GM18502 (cell line): ENCODE measurements around the gene TNKS1BP1.

ENCODE experiments used
- ATAC-seq: cut with Tn5 transposase; IDR thresholded peaks from one replicate; pipeline ENCODE4 v1.9.1; 2021; ENCODE audit warnings: mild to moderate bottlenecking; ENCODE audit not compliant: unreplicated experiment, poor library complexity

Gene TNKS1BP1

DNA sequence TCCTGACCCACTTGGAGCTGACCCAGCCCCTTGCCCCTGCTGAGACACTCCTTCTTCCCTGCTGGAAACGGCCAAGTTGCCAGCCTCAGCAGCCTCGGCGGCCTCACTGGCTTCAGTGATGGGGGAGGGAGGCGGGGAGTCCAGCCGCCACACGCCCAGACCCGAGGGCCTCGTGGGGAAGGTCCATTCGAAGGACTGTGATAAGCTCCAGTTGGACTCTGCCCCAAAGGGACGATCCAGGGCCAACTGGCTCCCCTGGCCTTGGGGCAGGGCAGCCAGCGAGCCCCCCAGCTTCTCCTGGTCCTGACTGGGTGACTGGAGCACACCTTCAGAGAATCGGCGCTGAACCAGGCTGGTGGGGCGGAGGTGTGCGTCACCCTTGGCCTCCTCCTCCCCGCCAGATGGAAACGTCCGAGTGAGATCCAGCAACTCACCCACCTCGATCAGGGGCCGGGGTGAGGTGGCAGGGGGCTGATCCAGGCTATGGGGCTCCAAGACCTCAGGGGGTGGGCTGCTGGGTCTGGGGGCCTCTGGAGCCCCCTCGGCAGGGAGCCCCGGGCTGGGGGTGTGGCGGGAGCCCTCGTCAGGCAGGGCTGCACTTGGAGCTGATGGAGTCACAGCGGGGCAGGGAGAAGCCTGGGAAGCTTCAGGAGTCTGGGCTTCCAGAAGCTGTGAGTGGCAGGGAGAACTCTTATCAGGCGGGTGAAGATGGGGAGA is 11.5 kb downstream of the TNKS1BP1 start:
- no peak for ATAC-seq

DNA sequence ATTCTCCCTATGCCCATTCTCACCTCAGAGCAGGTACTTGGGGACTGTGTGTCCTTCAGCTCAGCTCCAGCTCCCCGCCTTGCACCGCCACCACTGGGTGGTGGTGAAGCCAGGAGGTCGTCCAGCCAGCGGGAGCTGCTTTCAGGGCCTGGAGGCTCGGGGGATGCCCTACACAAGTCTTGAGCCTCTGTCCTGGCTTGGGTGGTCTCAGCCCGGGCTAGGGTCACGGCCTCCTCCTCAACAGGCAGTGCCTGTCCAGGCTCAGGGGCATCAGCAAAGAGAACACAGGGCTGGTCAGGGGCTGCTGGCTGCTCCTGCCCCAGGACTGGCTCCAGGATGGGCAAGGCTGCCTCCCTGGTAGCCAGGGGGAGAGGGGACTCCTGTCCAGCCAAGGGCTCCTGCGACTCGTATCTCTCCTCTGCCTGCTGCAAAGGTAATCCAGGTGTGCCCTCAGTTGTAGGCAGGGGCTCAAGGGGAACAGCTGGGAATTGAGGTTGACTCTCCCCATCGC is 12.2 kb downstream of the TNKS1BP1 start:
- ATAC-seq = no peak

DNA sequence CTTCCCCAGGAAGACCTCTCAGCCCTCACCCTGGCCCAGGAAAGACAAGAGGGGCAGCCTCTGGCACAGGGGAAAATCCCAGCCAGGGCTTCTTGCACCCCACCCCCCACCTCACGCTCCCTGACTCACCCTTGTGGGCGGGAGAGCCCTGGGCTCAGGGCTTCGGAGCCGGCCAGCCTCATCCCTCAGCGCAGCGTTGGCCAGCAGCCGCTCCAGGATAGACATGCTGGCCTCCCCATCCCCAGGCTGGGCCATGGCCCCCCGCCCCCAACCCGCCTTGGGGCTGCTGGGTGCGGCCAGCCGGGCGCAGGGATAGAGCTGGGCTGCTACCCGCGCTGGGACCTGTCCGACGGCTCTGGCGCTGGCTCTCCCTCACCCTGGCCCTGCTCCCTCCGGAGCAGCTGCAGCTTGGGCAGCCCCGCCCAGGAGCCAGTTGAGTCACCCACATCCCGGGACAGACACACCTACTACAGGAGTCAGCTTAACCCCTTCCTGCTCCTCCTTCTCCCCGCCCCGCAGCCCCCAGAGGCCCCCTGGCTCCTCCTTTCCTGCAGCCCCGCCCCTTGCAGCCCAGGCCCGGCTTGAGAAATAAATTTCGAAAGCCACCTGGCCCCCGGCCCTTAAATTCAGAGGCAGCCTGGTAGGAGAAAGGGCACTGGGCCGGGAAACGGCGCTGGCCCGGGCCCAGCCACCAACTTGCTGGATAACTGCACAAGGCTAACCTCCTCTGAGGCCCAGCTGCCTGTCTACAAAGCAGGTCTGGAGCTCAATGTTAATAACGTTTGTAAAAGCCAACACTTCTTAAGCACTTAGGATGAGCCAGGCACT is 13.4 kb downstream of the TNKS1BP1 start:
- peak; percentile 99 for ATAC-seq

DNA sequence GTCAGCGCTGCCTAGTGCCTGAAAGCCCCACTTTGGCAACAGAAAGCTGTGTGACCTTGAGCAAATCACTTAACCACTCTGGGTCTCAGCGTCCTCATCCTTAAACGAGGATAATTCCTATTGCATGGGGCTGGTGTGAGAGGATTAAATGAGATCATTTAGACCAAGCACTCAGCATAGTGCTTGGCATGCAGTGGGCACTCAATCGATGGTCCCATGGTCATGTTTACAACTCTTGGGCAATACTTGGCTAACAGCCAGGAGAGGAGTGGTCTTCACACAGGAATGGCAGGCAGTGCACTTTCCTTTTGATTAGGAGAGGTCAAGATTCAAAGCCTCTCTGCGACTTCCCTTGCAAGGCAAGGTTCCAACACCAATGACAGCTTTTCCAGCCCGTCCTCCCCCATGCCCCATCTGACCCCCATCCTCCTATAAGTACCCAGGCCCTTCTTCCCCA is 14.1 kb downstream of the TNKS1BP1 start:
- ATAC-seq = no peak

DNA sequence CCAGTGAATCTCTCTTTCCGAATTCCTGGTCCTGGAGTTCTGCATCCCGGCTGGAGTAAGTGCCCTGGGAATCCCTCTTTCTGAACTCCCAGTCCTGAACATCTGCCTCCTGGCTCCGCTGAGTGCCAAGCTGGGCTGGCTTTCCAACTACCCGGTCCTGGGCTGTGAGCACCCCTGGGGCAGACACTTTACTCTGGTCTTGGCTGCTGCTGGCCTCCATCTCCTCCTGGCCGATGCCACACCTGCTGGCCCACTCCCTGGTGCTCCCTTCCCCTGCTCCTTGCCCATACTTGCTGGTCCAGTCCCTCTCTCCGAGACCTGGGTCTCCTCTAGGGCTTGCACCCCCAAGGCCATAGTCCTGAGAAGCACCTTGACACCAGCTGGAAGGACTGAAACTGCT is 14.7 kb downstream of the TNKS1BP1 start:
- ATAC-seq = no peak

DNA sequence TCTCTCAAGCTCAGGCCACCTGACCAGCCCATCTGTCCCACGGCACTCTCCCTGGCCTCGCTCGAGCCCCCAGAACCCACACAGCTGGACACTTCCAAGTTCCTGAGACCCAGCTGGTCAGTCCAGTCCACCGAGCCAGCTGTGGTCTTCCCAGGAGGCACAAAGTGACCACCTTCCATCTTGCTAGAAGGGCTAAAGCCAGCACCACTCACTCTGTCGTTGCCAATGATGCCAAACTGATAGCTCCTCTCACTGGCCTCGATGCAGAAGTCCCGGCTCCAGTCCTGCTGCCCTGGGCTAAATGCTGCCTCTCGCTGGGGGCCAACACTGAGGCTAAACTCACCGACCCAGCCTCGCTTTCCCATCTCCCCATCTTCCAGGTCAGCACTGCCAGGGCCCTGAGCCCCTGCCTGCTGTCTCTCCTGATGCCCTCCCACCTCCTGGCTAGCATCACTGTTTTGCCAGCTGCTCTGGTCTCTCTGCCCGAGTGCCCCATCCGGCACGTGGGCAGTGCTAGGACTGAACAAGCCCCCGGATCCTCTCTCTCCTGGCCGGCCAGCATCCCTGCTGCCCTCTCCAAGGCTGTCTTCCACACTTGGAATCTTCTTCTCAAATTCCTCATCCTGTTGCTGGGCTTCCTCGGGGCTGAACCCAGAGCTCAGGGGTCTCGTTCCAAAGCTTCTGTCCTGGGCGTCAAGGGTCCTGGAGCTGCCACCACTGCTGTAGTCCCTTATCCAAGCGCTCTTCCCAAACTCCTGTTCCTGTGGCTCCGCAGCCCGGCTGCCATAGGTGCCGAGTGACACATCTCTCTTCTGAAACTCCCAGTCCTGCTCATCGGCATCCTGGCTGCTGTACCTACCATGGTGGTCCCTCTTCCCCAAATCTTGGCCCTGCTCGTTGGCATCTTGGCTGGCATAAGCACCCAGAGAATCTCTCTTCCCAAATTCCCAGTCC is 15.4 kb downstream of the TNKS1BP1 start:
- ATAC-seq = no peak

DNA sequence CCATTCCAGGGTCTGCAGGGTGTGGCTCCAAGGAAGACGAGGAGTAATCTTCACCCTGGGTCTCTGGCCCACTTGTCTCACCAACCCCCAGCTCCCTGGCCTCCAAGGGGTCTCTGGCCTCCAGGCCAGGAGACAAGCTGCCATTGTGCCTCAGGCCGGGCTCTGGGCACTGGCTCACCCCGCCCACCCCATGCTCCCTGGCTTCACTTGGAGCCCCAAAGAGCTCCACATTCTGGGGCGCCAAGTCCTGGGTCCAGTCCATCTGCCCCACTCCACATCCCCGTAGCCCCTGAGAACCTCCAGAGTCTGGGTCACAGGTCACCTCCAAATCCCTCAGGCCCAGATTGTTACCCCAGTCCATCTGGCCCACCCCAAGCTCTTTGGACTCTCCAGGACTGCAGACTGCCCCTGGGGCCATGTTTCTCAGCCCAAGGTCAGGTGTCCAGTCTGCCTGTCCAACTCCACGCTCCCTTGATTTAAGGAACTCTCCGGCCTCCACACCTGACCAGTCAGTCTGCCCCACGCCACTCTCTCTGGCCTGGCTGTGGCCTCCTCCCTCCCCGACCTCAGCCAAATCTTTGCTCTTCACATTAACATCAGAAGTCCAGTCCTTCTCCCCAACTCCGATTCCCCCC is 16.2 kb downstream of the TNKS1BP1 start:
- no peak for ATAC-seq

DNA sequence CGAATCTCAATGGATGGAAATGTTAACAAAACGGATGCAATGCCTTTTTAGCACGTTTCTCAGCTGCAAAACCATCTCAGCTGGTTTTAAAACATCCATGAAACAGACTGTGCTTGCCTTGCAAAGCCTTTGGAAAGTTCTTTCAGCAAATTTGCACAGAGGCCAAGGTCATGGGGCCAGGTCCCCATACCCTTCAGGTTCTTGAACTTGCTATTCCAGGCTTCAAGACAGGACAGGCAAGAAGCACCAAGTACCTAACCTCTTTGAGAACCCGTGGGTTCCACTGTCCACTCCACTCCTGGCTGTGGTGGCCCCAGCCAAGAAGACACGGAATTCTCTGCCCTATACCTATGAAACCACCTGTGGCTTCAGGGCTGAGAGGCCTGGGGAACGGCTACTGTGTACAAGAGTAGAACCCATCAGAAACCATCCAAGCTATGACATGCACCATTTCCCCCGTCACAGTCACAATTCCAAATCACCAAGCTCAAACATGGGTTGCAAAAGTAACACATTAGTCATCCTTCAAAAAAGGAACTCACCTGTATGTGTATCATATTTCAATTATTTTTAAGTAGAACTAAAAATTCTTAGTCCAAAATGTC is 17.0 kb downstream of the TNKS1BP1 start:
- no peak for ATAC-seq

DNA sequence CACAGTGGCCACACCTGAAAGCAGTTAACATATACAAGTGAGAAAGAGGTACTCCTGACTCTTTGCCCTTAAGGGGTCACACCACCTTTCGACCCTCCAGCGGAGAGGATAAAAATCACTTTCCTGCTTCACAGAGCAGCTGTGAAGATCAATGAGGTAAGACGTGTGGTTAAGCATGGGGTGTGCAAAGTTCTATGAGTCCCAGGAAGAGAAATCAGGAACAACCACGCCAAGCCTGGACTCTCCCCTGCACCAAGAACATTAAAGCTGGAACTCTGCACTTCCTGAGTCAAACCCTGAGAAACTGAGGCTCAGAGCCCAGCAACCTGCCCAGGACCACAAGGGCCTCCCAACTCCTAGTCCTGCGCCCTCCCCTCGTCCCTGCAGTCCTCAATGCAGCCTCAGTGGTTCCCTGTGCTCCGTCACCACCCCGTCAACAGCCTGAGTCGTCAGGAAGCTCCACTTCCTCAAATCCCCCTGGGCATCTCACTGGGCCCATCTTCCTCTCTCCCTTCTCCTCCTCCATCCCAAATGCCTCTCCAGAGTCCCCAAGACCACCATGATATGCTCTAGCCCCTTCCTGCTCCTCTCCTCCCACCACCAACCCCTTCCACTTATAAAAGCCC is 17.7 kb downstream of the TNKS1BP1 start:
- ATAC-seq = no peak

DNA sequence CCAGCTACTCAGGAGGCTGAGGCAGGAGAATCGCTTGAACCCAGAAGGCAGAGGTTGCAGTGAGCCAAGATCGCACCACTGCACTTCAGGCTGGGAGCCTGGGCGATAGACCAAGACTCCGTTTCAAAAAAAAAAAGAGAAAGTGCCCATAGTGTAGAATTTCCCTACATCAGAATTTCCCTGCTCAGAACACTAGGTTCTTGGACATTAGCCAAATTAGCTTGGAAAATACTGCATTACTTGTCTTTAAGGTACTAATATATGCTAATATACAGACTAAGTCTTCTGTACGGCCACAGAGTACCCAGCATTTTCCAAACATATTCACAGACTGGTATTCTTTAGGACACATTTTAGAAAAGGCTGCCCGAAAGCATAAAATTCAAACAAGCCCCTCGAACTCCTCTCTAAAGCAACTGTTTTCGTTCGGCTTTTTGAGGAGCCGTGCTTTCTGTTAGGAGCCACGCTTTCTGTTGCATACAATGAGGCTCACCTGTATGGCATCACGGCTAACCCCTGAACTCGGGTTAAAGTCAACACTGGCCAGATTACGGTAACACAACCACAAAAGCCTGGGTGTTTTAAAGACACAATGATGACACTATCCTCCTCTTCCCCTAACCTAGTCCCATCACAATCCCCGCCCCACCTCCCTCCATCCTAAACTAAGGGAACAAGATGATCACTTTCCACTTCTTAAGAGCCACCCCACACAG is 18.4 kb downstream of the TNKS1BP1 start:
- no peak for ATAC-seq

DNA sequence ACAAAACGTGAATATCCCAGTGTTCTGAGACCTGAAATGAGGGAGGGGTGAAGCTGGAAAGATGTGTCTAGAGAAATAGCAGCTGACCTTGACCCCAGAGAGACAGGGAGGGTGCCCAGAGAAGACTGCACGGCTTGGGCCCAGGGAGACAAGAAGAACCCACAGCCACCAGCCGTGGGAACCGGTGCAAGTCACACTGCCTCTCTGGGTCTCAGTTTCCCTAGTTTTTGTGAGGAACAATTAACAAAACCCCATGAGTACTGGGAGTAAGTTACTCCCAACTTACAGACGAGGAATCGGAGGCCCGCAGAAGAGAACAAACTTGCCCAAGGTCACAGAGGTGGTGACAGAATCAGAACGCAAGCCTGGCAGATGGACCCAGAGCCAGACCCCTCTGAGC is 19.2 kb downstream of the TNKS1BP1 start:
- no peak for ATAC-seq

DNA sequence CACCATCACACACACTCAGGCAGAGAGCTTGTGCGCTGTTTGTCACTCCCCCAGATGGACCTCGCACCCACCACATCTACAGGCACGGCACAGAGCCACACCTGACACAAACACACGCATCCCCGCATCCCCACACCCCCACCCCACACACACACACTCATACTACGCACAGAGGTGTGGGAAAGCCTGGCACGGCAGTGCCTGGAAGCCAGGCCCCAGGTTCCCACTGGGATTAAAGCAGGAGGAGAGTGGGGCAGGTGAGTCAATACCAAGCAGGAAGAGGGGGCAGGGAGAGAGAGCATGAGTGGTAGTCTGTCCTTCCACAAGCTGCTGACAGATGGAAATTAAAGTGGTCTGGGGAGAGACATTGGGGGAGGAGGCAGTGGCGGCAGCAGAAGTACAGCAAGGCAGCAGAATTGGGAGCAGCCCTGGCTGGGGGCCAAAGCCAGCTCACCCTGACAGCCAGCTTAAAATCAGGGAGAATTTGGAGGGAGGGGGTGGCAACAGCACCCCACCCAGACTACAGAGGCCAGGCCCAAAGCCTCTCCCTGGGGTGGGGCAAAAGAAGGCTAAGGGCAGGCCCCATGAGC is 20.7 kb downstream of the TNKS1BP1 start:
- no peak for ATAC-seq

DNA sequence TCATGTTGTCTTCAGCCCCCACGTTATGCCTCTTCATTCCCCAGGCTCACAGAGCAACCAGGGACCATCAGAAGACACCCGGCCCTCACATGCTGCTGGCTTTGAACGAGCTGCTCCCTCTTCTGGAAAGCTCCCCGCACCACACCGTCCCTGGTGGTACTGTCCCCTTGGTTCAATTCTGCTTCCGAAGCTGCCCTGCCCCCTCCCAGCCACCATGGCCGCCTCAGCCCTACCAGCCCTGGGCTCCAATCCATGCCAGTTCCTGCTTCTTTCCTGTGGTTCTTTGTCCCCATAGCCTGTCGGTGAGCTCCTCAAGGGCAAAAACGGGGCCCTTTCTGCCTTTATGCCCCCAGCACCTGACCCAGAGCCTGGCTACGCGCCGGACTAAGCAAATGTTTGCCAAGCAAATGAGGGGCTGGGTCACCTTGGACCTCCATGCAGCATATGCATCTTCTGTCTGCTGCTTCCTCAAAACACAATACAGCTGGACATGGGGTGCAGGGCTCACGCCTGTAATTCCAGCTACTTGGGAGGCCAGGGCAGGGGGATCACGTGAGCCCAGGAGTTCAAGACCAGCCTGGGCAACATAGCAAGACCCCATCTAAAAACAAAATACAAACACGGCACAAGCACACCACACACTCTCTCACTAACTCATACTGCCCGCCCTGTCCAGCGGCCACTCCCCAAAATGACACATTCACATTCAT is 21.3 kb downstream of the TNKS1BP1 start:
- no peak for ATAC-seq

DNA sequence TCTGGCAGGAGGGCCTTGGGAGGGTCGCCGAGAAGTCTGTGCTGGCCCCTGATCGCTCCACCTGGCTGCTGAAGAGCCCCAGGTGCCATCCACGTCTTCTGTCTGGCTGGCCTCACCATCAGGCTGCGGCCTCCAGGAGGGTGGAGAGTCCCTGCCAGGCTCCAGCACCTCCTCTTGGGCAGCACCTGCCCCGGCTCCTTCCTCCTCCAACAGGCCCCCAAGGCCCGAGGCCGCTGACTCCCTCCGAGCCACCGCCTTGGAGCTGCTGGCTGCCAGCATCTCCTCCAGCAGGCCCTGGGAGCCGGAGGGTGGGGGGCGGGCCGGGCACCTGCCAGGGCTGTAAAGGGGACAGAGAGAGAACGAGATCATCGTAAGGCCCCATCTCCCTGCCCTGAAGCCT is 22.3 kb downstream of the TNKS1BP1 start:
- no peak for ATAC-seq

DNA sequence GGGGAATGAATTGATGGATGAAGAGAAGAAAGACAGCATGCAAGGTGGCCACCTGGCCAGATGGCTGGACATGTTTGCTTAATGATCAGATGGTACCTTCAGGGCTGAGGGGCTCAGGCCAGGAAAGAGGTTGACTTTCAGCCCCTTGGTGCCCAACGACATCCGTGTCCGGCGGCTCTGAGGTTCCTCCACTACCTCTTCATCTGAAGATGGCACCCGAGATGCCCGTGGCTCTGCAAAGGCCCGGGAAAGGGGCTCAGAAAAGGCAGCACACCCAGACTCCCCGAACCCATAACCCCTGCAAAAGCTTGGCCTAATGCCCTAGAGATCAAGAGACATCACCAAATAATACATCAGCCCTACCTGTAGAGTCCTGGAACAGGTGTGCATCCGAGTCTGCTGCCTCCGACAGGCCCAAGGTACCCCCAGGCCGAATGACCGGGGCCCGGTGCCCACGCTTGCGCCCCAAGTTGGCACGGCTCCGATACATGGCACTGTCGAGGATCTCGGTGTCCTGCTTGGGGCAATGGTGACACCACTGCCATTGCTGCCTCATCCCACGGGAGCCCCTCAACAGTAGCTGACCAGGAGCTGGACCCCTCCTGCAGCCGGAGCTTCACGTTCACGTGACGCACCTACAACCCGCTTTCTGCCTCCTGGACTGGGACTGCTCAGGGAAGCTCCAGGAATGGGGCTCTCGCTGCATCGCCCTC is 22.9 kb downstream of the TNKS1BP1 start:
- no peak for ATAC-seq

DNA sequence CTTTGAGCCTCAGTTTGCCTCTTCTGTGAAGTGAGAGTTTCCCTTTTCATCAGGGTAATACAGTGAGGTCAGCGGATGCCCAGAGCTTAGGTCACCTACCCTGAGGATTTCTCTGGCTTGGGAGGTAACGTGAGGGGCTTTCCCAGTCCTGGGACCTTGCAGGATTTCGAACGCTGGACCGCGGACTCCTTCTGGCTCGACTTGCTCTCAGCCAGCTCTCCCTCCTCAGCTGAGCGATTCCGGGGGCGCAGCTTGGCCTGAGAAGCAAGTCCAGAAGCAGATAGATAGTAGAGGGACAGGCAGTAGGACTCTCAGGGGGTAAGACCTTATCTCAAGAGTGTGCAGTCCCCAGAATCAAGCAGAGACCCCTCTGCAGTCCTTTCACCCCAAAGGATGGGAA is 24.0 kb downstream of the TNKS1BP1 start:
- no peak for ATAC-seq
